ENCODE measurements around the gene SDR42E2. TPM values are rescaled to one million over a fixed set of nuclear protein-coding genes. Genes with fewer than 3 reads are reported as not detected.
"Not testable (repeated sequence)": the region's sequence is repeated elsewhere in the genome, so short reads cannot be mapped to it uniquely, and the experiment has no call there.

SDR42E2 gene
- total RNA-seq, 5 donors from 2014 or later (not counting 1 experiment from before 2014, with no cell fraction given) = 0.28 to 2.9 (median 0.39) TPM

- Histone ChIP-seq H3K4me1 (ENCODE audit: control insufficient read depth in 1 of 2, extremely low read depth in 1 of 2, insufficient read depth in 2 of 2, low read length in 2 of 2) (no peaks in the 10 kb centered on the region), H3K4me3 (ENCODE audit: control insufficient read depth in 1 of 2, extremely low read depth in 1 of 2, low read length in 1 of 2) (no peak overlapping the region), H3K9me3 (no peaks in the 10 kb centered on the region), H3K27ac (ENCODE audit: low read length) (no peak overlapping the region), H3K27me3 (replicated peaks in 1 of 2; ENCODE audit: control insufficient read depth in 2 of 2, extremely low read depth in 1 of 2, insufficient read depth in 2 of 2, low read length in 1 of 2) (peaks cover 0 to 12% of the 10 kb centered on the region in 2 experiments), H3K36me3 (ENCODE audit: control insufficient read depth in 2 of 2, extremely low read depth in 1 of 2, insufficient read depth in 1 of 2, low read length in 1 of 2) (no peaks in the 10 kb centered on the region)
- no peak overlapping the region for H3K4me3 Mint-ChIP-seq
- DNase-seq = no peak
- H3K27me3 Mint-ChIP-seq = peaks cover 0 to 5% of the 10 kb centered on the region in 2 donors
- no peak overlapping the region for H3K27ac Mint-ChIP-seq
- ChIA-PET POLR2A (no interaction called here), CTCF (no interaction called here)
- H3K4me1 Mint-ChIP-seq = no peaks in the 10 kb centered on the region
- H3K36me3 Mint-ChIP-seq = no peaks in the 10 kb centered on the region
- no peaks in the 10 kb centered on the region for H3K9me3 Mint-ChIP-seq
- 100% methylated on average over 2 of the region's 7 CpGs for whole genome bisulfite sequencing (ENCODE audit: insufficient coverage)
- ATAC-seq (replicated peaks in 1 of 4) = no peak
Measured at GRCh38 chr16:22151246-22151998, 10.9 kb upstream of the SDR42E2 start.

- Histone ChIP-seq H3K27me3 (replicated peaks in 1 of 2; ENCODE audit: control insufficient read depth in 2 of 2, extremely low read depth in 1 of 2, insufficient read depth in 2 of 2, low read length in 1 of 2) (peaks cover 0 to 14% of the 10 kb centered on the region in 2 experiments), H3K36me3 (ENCODE audit: control insufficient read depth in 2 of 2, extremely low read depth in 1 of 2, insufficient read depth in 1 of 2, low read length in 1 of 2) (no peaks in the 10 kb centered on the region), H3K9me3 (no peaks in the 10 kb centered on the region), H3K27ac (ENCODE audit: low read length) (no peak overlapping the region), H3K4me3 (ENCODE audit: control insufficient read depth in 1 of 2, extremely low read depth in 1 of 2, low read length in 1 of 2) (no peak overlapping the region), H3K4me1 (ENCODE audit: control insufficient read depth in 1 of 2, extremely low read depth in 1 of 2, insufficient read depth in 2 of 2, low read length in 2 of 2) (no peaks in the 10 kb centered on the region)
- ATAC-seq (replicated peaks in 1 of 4) = no peak
- ChIA-PET CTCF (no interaction called here), POLR2A (no interaction called here)
- no peaks in the 10 kb centered on the region for H3K4me1 Mint-ChIP-seq
- no peak overlapping the region for H3K4me3 Mint-ChIP-seq
- 74% methylated on average over 6 of the region's 11 CpGs for WGBS (ENCODE audit: insufficient coverage)
- no peak overlapping the region for H3K27ac Mint-ChIP-seq
- peaks cover 0 to 5% of the 10 kb centered on the region in 2 donors for H3K27me3 Mint-ChIP-seq
- no peak for DNase-seq
- no peaks in the 10 kb centered on the region for H3K9me3 Mint-ChIP-seq
- H3K36me3 Mint-ChIP-seq = no peaks in the 10 kb centered on the region
Measured at GRCh38 chr16:22152316-22152715, 10.0 kb upstream of the SDR42E2 start.

- H3K4me1 ChIP-seq (ENCODE audit: control insufficient read depth in 1 of 2, extremely low read depth in 1 of 2, insufficient read depth in 2 of 2, low read length in 2 of 2); H3K9me3 Mint-ChIP-seq; H3K36me3 Mint-ChIP-seq; H3K27ac ChIP-seq (ENCODE audit: low read length); H3K4me3 Mint-ChIP-seq; H3K4me1 Mint-ChIP-seq; H3K9me3 ChIP-seq; ATAC-seq (replicated peaks in 1 of 4); H3K36me3 ChIP-seq (ENCODE audit: control insufficient read depth in 2 of 2, extremely low read depth in 1 of 2, insufficient read depth in 1 of 2, low read length in 1 of 2); H3K27me3 Mint-ChIP-seq; POLR2A ChIA-PET; H3K27ac Mint-ChIP-seq; CTCF ChIA-PET; DNase-seq; H3K4me3 ChIP-seq (ENCODE audit: control insufficient read depth in 1 of 2, extremely low read depth in 1 of 2, low read length in 1 of 2): not testable (repeated sequence)
- 90% methylated on average over 4 of the region's 7 CpGs for WGBS (ENCODE audit: insufficient coverage)
- H3K27me3 ChIP-seq (replicated peaks in 1 of 2; ENCODE audit: control insufficient read depth in 2 of 2, extremely low read depth in 1 of 2, insufficient read depth in 2 of 2, low read length in 1 of 2) = peaks cover 0 to 14% of the 10 kb centered on the region in 2 experiments
Measured at GRCh38 chr16:22153078-22153477, 9.2 kb upstream of the SDR42E2 start.

- Mint-ChIP-seq H3K9me3 (no peaks in the 10 kb centered on the region), H3K27me3 (peaks cover 6 to 19% of the 10 kb centered on the region in 2 donors), H3K36me3 (no peaks in the 10 kb centered on the region), H3K4me1 (peaks cover 2 to 10% (median 8%) of the 10 kb centered on the region in 3 donors), H3K27ac (no peak overlapping the region), H3K4me3 (peak overlapping the region in 1 of 3 donors; percentile 15)
- no peak for ATAC-seq (replicated peaks in 1 of 4)
- ChIA-PET POLR2A (no interaction called here), CTCF (no interaction called here)
- Histone ChIP-seq H3K4me1 (ENCODE audit: control insufficient read depth in 1 of 2, extremely low read depth in 1 of 2, insufficient read depth in 2 of 2, low read length in 2 of 2) (peaks cover 0 to 8% of the 10 kb centered on the region in 2 experiments), H3K9me3 (no peaks in the 10 kb centered on the region), H3K36me3 (ENCODE audit: control insufficient read depth in 2 of 2, extremely low read depth in 1 of 2, insufficient read depth in 1 of 2, low read length in 1 of 2) (no peaks in the 10 kb centered on the region), H3K4me3 (ENCODE audit: control insufficient read depth in 1 of 2, extremely low read depth in 1 of 2, low read length in 1 of 2) (no peak overlapping the region), H3K27ac (ENCODE audit: low read length) (no peak overlapping the region), H3K27me3 (replicated peaks in 1 of 2; ENCODE audit: control insufficient read depth in 2 of 2, extremely low read depth in 1 of 2, insufficient read depth in 2 of 2, low read length in 1 of 2) (peaks cover 0 to 20% of the 10 kb centered on the region in 2 experiments)
- DNase-seq = no peak
Measured at GRCh38 chr16:22161401-22161800, 905 bp upstream of the SDR42E2 start.

GRCh38 chr16:22162656-22163009 lies 327 bp downstream of the SDR42E2 start:
- Histone ChIP-seq H3K36me3 (ENCODE audit: control insufficient read depth in 2 of 2, extremely low read depth in 1 of 2, insufficient read depth in 1 of 2, low read length in 1 of 2) (no peaks in the 10 kb centered on the region), H3K27ac (ENCODE audit: low read length) (no peak overlapping the region), H3K4me1 (ENCODE audit: control insufficient read depth in 1 of 2, extremely low read depth in 1 of 2, insufficient read depth in 2 of 2, low read length in 2 of 2) (peaks cover 0 to 8% of the 10 kb centered on the region in 2 experiments), H3K9me3 (no peaks in the 10 kb centered on the region), H3K4me3 (ENCODE audit: control insufficient read depth in 1 of 2, extremely low read depth in 1 of 2, low read length in 1 of 2) (peak overlapping the region in 1 of 2 donors; percentile 24), H3K27me3 (replicated peaks in 1 of 2; ENCODE audit: control insufficient read depth in 2 of 2, extremely low read depth in 1 of 2, insufficient read depth in 2 of 2, low read length in 1 of 2) (peaks cover 0 to 18% of the 10 kb centered on the region in 2 experiments)
- Mint-ChIP-seq H3K36me3 (no peaks in the 10 kb centered on the region), H3K9me3 (no peaks in the 10 kb centered on the region), H3K4me3 (peak overlapping the region in 1 of 3 donors; percentile 15), H3K27me3 (peaks cover 6 to 19% of the 10 kb centered on the region in 2 donors), H3K27ac (no peak overlapping the region), H3K4me1 (peaks cover 2 to 10% (median 8%) of the 10 kb centered on the region in 3 donors)
- no peak for DNase-seq
- ChIA-PET CTCF (no interaction called here), POLR2A (no interaction called here)
- no peak for ATAC-seq (replicated peaks in 1 of 4)
- 67% methylated on average over 11 of the region's 14 CpGs for WGBS (ENCODE audit: insufficient coverage)

- ChIA-PET CTCF (no interaction called here), POLR2A (no interaction called here)
- DNase-seq = no peak
- no peaks in the 10 kb centered on the region for H3K9me3 Mint-ChIP-seq
- peak overlapping the region in 1 of 3 donors; percentile 22 for H3K4me3 Mint-ChIP-seq
- Histone ChIP-seq H3K4me1 (ENCODE audit: control insufficient read depth in 1 of 2, extremely low read depth in 1 of 2, insufficient read depth in 2 of 2, low read length in 2 of 2) (peaks cover 0 to 8% of the 10 kb centered on the region in 2 experiments), H3K9me3 (no peaks in the 10 kb centered on the region), H3K27me3 (replicated peaks in 1 of 2; ENCODE audit: control insufficient read depth in 2 of 2, extremely low read depth in 1 of 2, insufficient read depth in 2 of 2, low read length in 1 of 2) (peaks cover 0 to 18% of the 10 kb centered on the region in 2 experiments), H3K36me3 (ENCODE audit: control insufficient read depth in 2 of 2, extremely low read depth in 1 of 2, insufficient read depth in 1 of 2, low read length in 1 of 2) (no peaks in the 10 kb centered on the region), H3K4me3 (ENCODE audit: control insufficient read depth in 1 of 2, extremely low read depth in 1 of 2, low read length in 1 of 2) (no peak overlapping the region), H3K27ac (ENCODE audit: low read length) (no peak overlapping the region)
- H3K27me3 Mint-ChIP-seq = peaks cover 6 to 15% of the 10 kb centered on the region in 2 donors
- no peak overlapping the region for H3K27ac Mint-ChIP-seq
- peaks cover 2 to 10% (median 8%) of the 10 kb centered on the region in 3 donors for H3K4me1 Mint-ChIP-seq
- no peaks in the 10 kb centered on the region for H3K36me3 Mint-ChIP-seq
- 92% methylated on average over 2 of the region's 6 CpGs for WGBS (ENCODE audit: insufficient coverage)
- no peak for ATAC-seq (replicated peaks in 1 of 4)
Measured at GRCh38 chr16:22163806-22164205, 1.5 kb downstream of the SDR42E2 start.
